HCT116 (cell line): Measurements from ENCODE around the gene MAP4. TPM values are rescaled to one million over a fixed set of nuclear protein-coding genes. Genes with fewer than 3 reads are reported as not detected.

Experiments
- ATAC-seq: fragments of 200-7000 bp; cut with Tn5 transposase; 2 replicates; pipeline ENCODE4 v1.9.1; 2020; ENCODE audit warnings: mild to moderate bottlenecking, moderate library complexity
- BruUV-seq: library from RNA; stranded (reverse); fragments of 400-500 nt; replicated peaks from 2 replicates; lab custom pipeline; 2021; lab: Mats Ljungman, UMichigan
- CTCF ChIA-PET: fragments of 300-600 bp; sonication (Branson Sonifier 250); formaldehyde crosslinking; loops from one replicate; lab custom pipeline; 2021; ENCODE audit warnings: antibody characterized with exemption; lab: Charles Lee
- POLR2A ChIA-PET: fragments of 300-600, 350-600 bp; sonication (Branson Sonifier 250); formaldehyde crosslinking; loops from one replicate; lab custom pipeline; 2021; ENCODE audit warnings: antibody characterized with exemption; lab: Charles Lee
- RAD21 ChIA-PET, 2 experiments: fragments of 300-600 bp; sonication (Branson Sonifier 250); formaldehyde crosslinking; loops; one replicate each; lab custom pipeline; 2023; ENCODE audit warnings: low total read pairs in 2 of 2; ENCODE audit not compliant: uncharacterized antibody in 2 of 2, unreplicated experiment in 2 of 2, low non-redundant PET in 1 of 2; lab: Charles Lee
- DNase-seq: peaks from one replicate; pipeline ENCODE4 v3.0.0-alpha.2; 2010; ENCODE audit warnings: low read depth, low spot score
- H2AFZ ChIP-seq: fragments of 200-600 bp; shearing (Covaris generic), sonication (generic); 2 replicates; pipeline ENCODE4 v1.6.1; 2017; ENCODE audit warnings: low read depth, mixed run types, mixed read lengths, antibody characterized with exemption, low read length; ENCODE audit not compliant: poor library complexity, severe bottlenecking
- H3K27ac ChIP-seq: 2 replicates; pipeline ENCODE4 v1.5.1; 2012; ENCODE audit warnings: low read depth, low read length
- H3K27me3 ChIP-seq: fragments of 200-600 bp; sonication (generic); 2 replicates; pipeline ENCODE4 v1.6.1; 2016; ENCODE audit warnings: mixed run types, low read length, mixed read lengths; ENCODE audit not compliant: insufficient read depth
- H3K36me3 ChIP-seq, 2 experiments: fragments of 200-500 bp in 1 of 2; fragments of 200-600 bp in 1 of 2; sonication (Bioruptor generic) in 1 of 2; sonication (generic) in 1 of 2; 2 replicates each; pipeline versions ENCODE4 v1.5.1 to v1.6.1; 2014 to 2016; ENCODE audit warnings: low read length in 2 of 2, inconsistent platforms in 1 of 2, mixed read lengths in 1 of 2, mixed run types in 1 of 2; ENCODE audit not compliant: insufficient read depth in 2 of 2, control insufficient read depth in 1 of 2
- H3K4me1 ChIP-seq, 2 experiments: fragments of 200-600 bp in 1 of 2; sonication (generic) in 1 of 2; 2 replicates each; pipeline versions ENCODE4 v1.5.1 to v1.6.1; 2012 to 2017; ENCODE audit warnings: low read length in 2 of 2, inconsistent platforms in 1 of 2, mild to moderate bottlenecking in 1 of 2, mixed read lengths in 1 of 2, mixed run types in 1 of 2, moderate library complexity in 1 of 2; ENCODE audit not compliant: insufficient read depth in 2 of 2, control insufficient read depth in 1 of 2
- H3K4me2 ChIP-seq: fragments of 200-600 bp; sonication (generic); 2 replicates; pipeline ENCODE4 v1.6.1; 2017; ENCODE audit warnings: mixed run types, low read length, mixed read lengths
- H3K4me3 ChIP-seq, 2 experiments: fragments of 200-600 bp in 1 of 2; sonication (generic) in 1 of 2; replicated peaks in 1 of 2; 2 replicates each; pipeline ENCODE4 v1.5.1; 2011 to 2016; ENCODE audit warnings: low read length in 2 of 2, control low read depth in 1 of 2, low read depth in 1 of 2, mild to moderate bottlenecking in 1 of 2, mixed read lengths in 1 of 2, mixed run types in 1 of 2
- H3K79me2 ChIP-seq: fragments of 200-600 bp; sonication (generic); 2 replicates; pipeline ENCODE4 v1.6.1; 2017; ENCODE audit warnings: mild to moderate bottlenecking, mixed run types, low read length, moderate library complexity, mixed read lengths; ENCODE audit not compliant: insufficient read depth
- H3K9ac ChIP-seq: fragments of 200-600 bp; sonication (generic); 2 replicates; pipeline ENCODE4 v1.6.1; 2016; ENCODE audit warnings: low read length, mixed read lengths
- H3K9me2 ChIP-seq: fragments of 200-600 bp; sonication (generic), shearing (Covaris generic); 2 replicates; pipeline ENCODE4 v1.6.1; 2017; ENCODE audit warnings: mixed run types, mild to moderate bottlenecking, moderate library complexity; ENCODE audit not compliant: insufficient read depth
- H3K9me3 ChIP-seq, 2 experiments: fragments of 200-500 bp in 1 of 2; fragments of 200-600 bp in 1 of 2; sonication (Bioruptor generic) in 1 of 2; sonication (generic) in 1 of 2; 2 replicates each; pipeline ENCODE4 v1.6.1; 2014 to 2017; ENCODE audit warnings: low read length in 2 of 2, mixed read lengths in 2 of 2, inconsistent platforms in 1 of 2, low read depth in 1 of 2, mild to moderate bottlenecking in 1 of 2, mixed run types in 1 of 2, moderate library complexity in 1 of 2; ENCODE audit not compliant: control insufficient read depth in 1 of 2, insufficient read depth in 1 of 2
- H4K20me1 ChIP-seq: fragments of 200-600 bp; sonication (generic), shearing (Covaris generic); 2 replicates; pipeline ENCODE4 v1.6.1; 2017; ENCODE audit warnings: mixed run types, mild to moderate bottlenecking, moderate library complexity; ENCODE audit not compliant: insufficient read depth
- CBX3 ChIP-seq: IDR thresholded peaks from 2 replicates; pipeline ENCODE4 v1.6.1; 2012; ENCODE audit warnings: low read depth
- CEBPB ChIP-seq: IDR thresholded peaks from 2 replicates; pipeline ENCODE4 v1.6.1; 2012; ENCODE audit warnings: low read depth
- CTCF ChIP-seq, 3 experiments: fragments of 200-600 bp in 1 of 3; sonication (generic) in 1 of 3; IDR thresholded peaks in 2 of 3; conservative IDR thresholded peaks in 1 of 3; 2 replicates each; pipeline ENCODE4 v1.5.1; 2012 to 2017; ENCODE audit warnings: low read depth in 2 of 3, low read length in 2 of 3, antibody characterized with exemption in 1 of 3, borderline replicate concordance in 1 of 3, control low read depth in 1 of 3, mild to moderate bottlenecking in 1 of 3, mixed read lengths in 1 of 3, mixed run types in 1 of 3, moderate library complexity in 1 of 3; ENCODE audit not compliant: insufficient read depth in 1 of 3
- ELF1 ChIP-seq: IDR thresholded peaks from 2 replicates; pipeline ENCODE4 v1.6.1; 2012; ENCODE audit warnings: low read depth, borderline replicate concordance
- EZH2phosphoT487 ChIP-seq: fragments of 200-600 bp; IDR thresholded peaks from 2 replicates; pipeline ENCODE4 v1.6.1; 2018; ENCODE audit warnings: antibody characterized with exemption, borderline replicate concordance
- FOSL1 ChIP-seq: IDR thresholded peaks from 2 replicates; pipeline ENCODE4 v1.6.1; 2012; ENCODE audit warnings: low read depth
- POLR2A ChIP-seq: IDR thresholded peaks from 2 replicates; pipeline ENCODE4 v1.7.0; 2011; ENCODE audit warnings: borderline replicate concordance; ENCODE audit not compliant: insufficient read depth, insufficient read length; ENCODE audit errors: extremely low read depth
- POLR2AphosphoS5 ChIP-seq: IDR thresholded peaks from 2 replicates; pipeline ENCODE4 v1.6.1; 2011; ENCODE audit warnings: mild to moderate bottlenecking, low read depth, low read length, moderate library complexity
- REST ChIP-seq: IDR thresholded peaks from 2 replicates; pipeline ENCODE4 v1.6.1; 2012; ENCODE audit warnings: low read depth
- SRF ChIP-seq: IDR thresholded peaks from 2 replicates; pipeline ENCODE4 v1.6.1; 2012; ENCODE audit warnings: low read depth
- TCF7L2 ChIP-seq: IDR thresholded peaks from 2 replicates; pipeline ENCODE4 v1.7.0; 2011; ENCODE audit warnings: borderline replicate concordance, inconsistent platforms; ENCODE audit not compliant: insufficient read depth, insufficient read length; ENCODE audit errors: extremely low read depth
- ZFX ChIP-seq: fragments of 450-650 bp; IDR thresholded peaks from 2 replicates; pipeline ENCODE4 v1.6.1; 2017
- intact Hi-C: fragments of 100-400 bp; cut with micrococcal nuclease; formaldehyde crosslinking; loops from 2 replicates; pipeline ENCODE4 v1.10.0; 2022
- total RNA-seq: library from RNA; stranded (reverse); gene quantifications from one replicate; pipeline ENCODE4 v1.2.1, GENCODE V29; 2021; ENCODE audit not compliant: unreplicated experiment

MAP4 gene
- total RNA-seq, 1 experiment from 2014 or later = 200 TPM

- Histone ChIP-seq H3K36me3 (no peaks in the 10 kb centered on the region), H3K9me2 (no peaks in the 10 kb centered on the region), H3K27ac (no peak overlapping the region), H3K27me3 (no peaks in the 10 kb centered on the region), H3K4me2 (no peak overlapping the region), H3K4me3 (no peak overlapping the region), H3K79me2 (peaks cover 91% of the 10 kb centered on the region), H3K9ac (no peak overlapping the region), H3K4me1 (no peaks in the 10 kb centered on the region), H3K9me3 (no peaks in the 10 kb centered on the region), H4K20me1 (peaks cover 10% of the 10 kb centered on the region; the same call in 1 of the 2 replicates), H2AFZ (no peak overlapping the region)
- ATAC-seq (no peak), DNase-seq (no peak)
- ChIA-PET CTCF (no interaction called here), POLR2A (no interaction called here), RAD21 (no interaction called here)
- no peak for TF ChIP-seq POLR2A
- TF ChIP-seq ZFX = no peak
- TF ChIP-seq TCF7L2 = no peak
- no peak for TF ChIP-seq POLR2AphosphoS5
- no peak for TF ChIP-seq CBX3
- TF ChIP-seq REST = no peak
- no peak for TF ChIP-seq CEBPB
- TF ChIP-seq EZH2phosphoT487 = no peak
- TF ChIP-seq SRF = no peak
- TF ChIP-seq CTCF (IDR thresholded peaks at IDR 0.05 in 2 of 3, conservative IDR thresholded peaks at IDR 0.05 in 1 of 3; ENCODE audit: borderline replicate concordance in 1 of 3, insufficient read depth in 1 of 3, low read depth in 2 of 3, low read length in 2 of 3) = no peak
- no peak for TF ChIP-seq FOSL1
- no peak for TF ChIP-seq ELF1
- intact Hi-C loops = no loop called here
- no TSS peak for BruUV-seq
Observed at GRCh38 chr3:48026098-48026497, 9.9 kb upstream of the MAP4 start.
